Panc1 (cell line): ENCODE data around the gene CYP26C1.

Experiments used
- CTCF ChIP-seq: fragments of 450-650 bp; IDR thresholded peaks from 2 replicates; pipeline ENCODE4 v1.5.1; 2017; ENCODE audit warnings: mild to moderate bottlenecking
- POLR2AphosphoS5 ChIP-seq: IDR thresholded peaks from 2 replicates; pipeline ENCODE4 v1.6.1; 2012; ENCODE audit warnings: mild to moderate bottlenecking, low read depth, low read length, moderate library complexity
- REST ChIP-seq, 2 experiments: IDR thresholded peaks; 2 replicates each; pipeline ENCODE4 v1.6.1; 2011 to 2012; ENCODE audit warnings: low read depth in 2 of 2, control low read depth in 1 of 2, low read length in 1 of 2, mild to moderate bottlenecking in 1 of 2, moderate library complexity in 1 of 2; ENCODE audit not compliant: insufficient read depth in 1 of 2
- SIN3A ChIP-seq: IDR thresholded peaks from 2 replicates; pipeline ENCODE4 v1.6.1; 2012; ENCODE audit warnings: low read depth, mild to moderate bottlenecking, low read length, moderate library complexity, borderline replicate concordance; ENCODE audit not compliant: insufficient read depth
- TCF7L2 ChIP-seq: IDR thresholded peaks from 2 replicates; pipeline ENCODE4 v1.6.1; 2011; ENCODE audit warnings: mild to moderate bottlenecking, low read depth, low read length, inconsistent platforms

DNA sequence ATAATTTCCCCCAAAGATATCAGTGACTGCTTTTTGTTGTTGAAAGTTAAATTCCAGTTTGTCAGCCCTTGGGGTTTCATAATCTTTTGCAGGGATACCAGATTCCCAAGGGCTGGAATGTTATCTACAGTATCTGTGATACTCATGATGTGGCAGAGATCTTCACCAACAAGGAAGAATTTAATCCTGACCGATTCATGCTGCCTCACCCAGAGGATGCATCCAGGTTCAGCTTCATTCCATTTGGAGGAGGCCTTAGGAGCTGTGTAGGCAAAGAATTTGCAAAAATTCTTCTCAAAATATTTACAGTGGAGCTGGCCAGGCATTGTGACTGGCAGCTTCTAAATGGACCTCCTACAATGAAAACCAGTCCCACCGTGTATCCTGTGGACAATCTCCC is 16.3 kb downstream of the CYP26C1 start:
- no peak for TF ChIP-seq REST (IDR thresholded peaks at IDR 0.05; ENCODE audit: insufficient read depth in 1 of 2, low read depth in 2 of 2, low read length in 1 of 2)
- no peak for TF ChIP-seq CTCF
- no peak for TF ChIP-seq TCF7L2
- TF ChIP-seq POLR2AphosphoS5: no peak
- no peak for TF ChIP-seq SIN3A
